Measurements from ENCODE around the gene CLDN20. TPM values are rescaled to one million over a fixed set of nuclear protein-coding genes. Genes with fewer than 3 reads are reported as not detected.

Gene CLDN20
- total and polyA plus RNA-seq, 10 of the 15 experiments (the other 5 are each of a cell fraction or from before 2014, with no cell fraction given), result 0.13 to 0.23 TPM; not detected in 8

DNA sequence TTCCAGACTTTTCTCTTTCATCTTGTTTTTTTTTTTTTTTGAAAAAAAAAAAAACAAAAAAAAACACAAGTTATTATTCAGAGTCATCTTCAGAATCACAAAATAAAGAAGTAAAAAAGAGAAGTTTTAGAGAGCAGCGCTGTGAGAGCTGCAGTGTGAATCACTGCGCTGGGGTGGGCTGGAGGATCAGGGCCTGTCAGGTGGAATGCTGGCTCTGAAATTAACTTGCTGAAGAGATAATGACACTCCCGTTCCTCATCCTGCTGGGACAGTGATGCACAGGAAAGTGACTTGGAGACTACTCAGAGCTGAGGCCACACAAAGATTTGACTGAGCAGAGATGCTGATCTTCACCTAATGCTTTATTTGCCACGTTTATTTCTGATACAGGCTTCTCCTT, 42.7 kb upstream of the CLDN20 start:
- H3K27me3 ChIP-seq (replicated peaks in 1 of 2; ENCODE audit: control insufficient read depth in 2 of 2, insufficient read depth in 2 of 2, low read length in 1 of 2), result no peaks in the 10 kb centered on the region
- no peak overlapping the region for H3K4me2 ChIP-seq (ENCODE audit: control insufficient read depth, insufficient read depth)
- no peak overlapping the region for H3K4me3 ChIP-seq
- no peak overlapping the region for H3K27ac ChIP-seq (ENCODE audit: control insufficient read depth, insufficient read depth)
- no peaks in the 10 kb centered on the region for H3K9me3 ChIP-seq (replicated peaks; ENCODE audit: control insufficient read depth, insufficient read depth, low read length)
- FAIRE-seq (no peak), ATAC-seq (no peak), DNase-seq (ENCODE audit: low read depth, low spot score) (no peak)
- ChIA-PET POLR2A (no interaction called here), RAD21 (ENCODE audit: unreplicated experiment) (interaction anchor here (1.4 kb wide), 1 partner anchor 43 kb away, joined by 3 read pairs; no protein-coding TSS in a partner anchor), CTCF (interaction anchor here (0.8 kb wide), 1 partner anchor 27 kb away, joined by 3 read pairs; no protein-coding TSS in a partner anchor), SMC1A (ENCODE audit: uncharacterized antibody, unreplicated experiment) (no interaction called here)
- no peak for TF ChIP-seq EGR1 (IDR thresholded peaks at IDR 0.05; ENCODE audit: borderline replicate concordance in 1 of 2, low read depth in 2 of 2, low read length in 2 of 2)
- no peak for TF ChIP-seq SUPT20H (IDR thresholded peaks at IDR 0.05; ENCODE audit: borderline replicate concordance, control insufficient read depth, low read depth, low read length)
- TF ChIP-seq NFXL1 (IDR thresholded peaks at IDR 0.05; ENCODE audit: borderline replicate concordance), result no peak
- no peak for TF ChIP-seq HDAC6 (IDR thresholded peaks at IDR 0.05; ENCODE audit: unreplicated experiment)
- no peak for TF ChIP-seq POLR2A (IDR thresholded peaks at IDR 0.05; ENCODE audit: low read depth, low read length)
- TF ChIP-seq IRF4 (IDR thresholded peaks at IDR 0.05; ENCODE audit: low read depth, low read length), result no peak
- TF ChIP-seq GABPA (IDR thresholded peaks at IDR 0.05; ENCODE audit: low read depth), result no peak
- no peak for TF ChIP-seq TARDBP (IDR thresholded peaks at IDR 0.05; ENCODE audit: borderline replicate concordance)
- TF ChIP-seq FOXM1 (IDR thresholded peaks at IDR 0.05; ENCODE audit: low read depth, low read length), result no peak
- TF ChIP-seq, protein P1, sequence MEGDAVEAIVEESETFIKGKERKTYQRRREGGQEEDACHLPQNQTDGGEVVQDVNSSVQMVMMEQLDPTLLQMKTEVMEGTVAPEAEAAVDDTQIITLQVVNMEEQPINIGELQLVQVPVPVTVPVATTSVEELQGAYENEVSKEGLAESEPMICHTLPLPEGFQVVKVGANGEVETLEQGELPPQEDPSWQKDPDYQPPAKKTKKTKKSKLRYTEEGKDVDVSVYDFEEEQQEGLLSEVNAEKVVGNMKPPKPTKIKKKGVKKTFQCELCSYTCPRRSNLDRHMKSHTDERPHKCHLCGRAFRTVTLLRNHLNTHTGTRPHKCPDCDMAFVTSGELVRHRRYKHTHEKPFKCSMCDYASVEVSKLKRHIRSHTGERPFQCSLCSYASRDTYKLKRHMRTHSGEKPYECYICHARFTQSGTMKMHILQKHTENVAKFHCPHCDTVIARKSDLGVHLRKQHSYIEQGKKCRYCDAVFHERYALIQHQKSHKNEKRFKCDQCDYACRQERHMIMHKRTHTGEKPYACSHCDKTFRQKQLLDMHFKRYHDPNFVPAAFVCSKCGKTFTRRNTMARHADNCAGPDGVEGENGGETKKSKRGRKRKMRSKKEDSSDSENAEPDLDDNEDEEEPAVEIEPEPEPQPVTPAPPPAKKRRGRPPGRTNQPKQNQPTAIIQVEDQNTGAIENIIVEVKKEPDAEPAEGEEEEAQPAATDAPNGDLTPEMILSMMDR (IDR thresholded peaks at IDR 0.05 in 2 of 3, conservative IDR thresholded peaks at IDR 0.05 in 1 of 3; ENCODE audit: control insufficient read depth in 2 of 3, extremely low read depth in 1 of 3, insufficient read depth in 1 of 3, low read depth in 3 of 3, low read length in 3 of 3), result no peak
- no peak overlapping the region for H2AFZ ChIP-seq (ENCODE audit: control insufficient read depth, low read depth, low read length)
- intact Hi-C loops (cut with micrococcal nuclease; ENCODE audit: unreplicated experiment), result no loop called here
- WGBS (ENCODE audit: insufficient coverage, insufficient replicate concordance, low lambda C conversion rate, missing lambda C conversion rate), result 75% methylated on average over 4 of the region's 4 CpGs
- peaks cover 15% of the 10 kb centered on the region for H3K4me1 ChIP-seq (ENCODE audit: control insufficient read depth, insufficient read depth, low read length)
- H3K9ac ChIP-seq (ENCODE audit: control insufficient read depth, insufficient read depth, low read length), result no peak overlapping the region
- in situ Hi-C loops (cut with MboI), result no loop called here
- no peaks in the 10 kb centered on the region; the same call in 1 of the 2 replicates for H3K79me2 ChIP-seq (ENCODE audit: control insufficient read depth, insufficient read depth, low read length)
- H3K36me3 ChIP-seq (ENCODE audit: control insufficient read depth in 2 of 2, insufficient read depth in 2 of 2, low read length in 1 of 2), result no peaks in the 10 kb centered on the region; a peak in 2 of 4 replicates
- no TSS peak for BruUV-seq (replicated peaks)
- H4K20me1 ChIP-seq (ENCODE audit: control insufficient read depth, insufficient read depth), result no peaks in the 10 kb centered on the region; the same call in 1 of the 2 replicates

All from GM12878 (cell line).